Fibroblast of lung (primary cell): ENCODE measurements around the gene NXPH4. TPM values are rescaled to one million over a fixed set of nuclear protein-coding genes. Genes with fewer than 3 reads are reported as not detected.

ENCODE experiments used
- DNase-seq, 2 donors: peaks; one replicate each; pipeline versions ENCODE4 v3.0.0 to v3.0.0-alpha.2; 2010; ENCODE audit warnings: low read depth in 2 of 2
- H2AFZ ChIP-seq: 2 replicates; pipeline ENCODE4 v1.5.1; 2012; ENCODE audit warnings: low read length, control low read depth, inconsistent platforms
- H3K27ac ChIP-seq: 2 replicates; pipeline ENCODE4 v1.5.1; 2011; ENCODE audit warnings: low read length, control low read depth; ENCODE audit not compliant: insufficient read depth
- H3K27me3 ChIP-seq: 2 replicates; pipeline ENCODE4 v1.5.1; 2011; ENCODE audit warnings: mild to moderate bottlenecking, low read length; ENCODE audit not compliant: control insufficient read depth, insufficient read depth
- H3K36me3 ChIP-seq: 2 replicates; pipeline ENCODE4 v1.5.1; 2011; ENCODE audit warnings: low read length; ENCODE audit not compliant: control insufficient read depth, insufficient read depth
- H3K4me1 ChIP-seq: 2 replicates; pipeline ENCODE4 v1.5.1; 2011; ENCODE audit warnings: low read length; ENCODE audit not compliant: control insufficient read depth, insufficient read depth; ENCODE audit errors: extremely low read depth
- H3K4me2 ChIP-seq: 2 replicates; pipeline ENCODE4 v1.5.1; 2011; ENCODE audit warnings: low read length, control low read depth; ENCODE audit not compliant: insufficient read depth; ENCODE audit errors: extremely low read depth
- H3K4me3 ChIP-seq, 4 experiments: fragments of 200-600 bp in 1 of 4; sonication (generic) in 1 of 4; replicated peaks in 1 of 4; 2 replicates each; pipeline ENCODE4 v1.5.1; 2011 to 2016; ENCODE audit warnings: low read length in 4 of 4, low read depth in 3 of 4, mild to moderate bottlenecking in 3 of 4, control low read depth in 2 of 4, inconsistent platforms in 1 of 4, mixed read lengths in 1 of 4; ENCODE audit not compliant: insufficient read depth in 1 of 4; ENCODE audit errors: control extremely low read depth in 1 of 4
- H3K79me2 ChIP-seq: 2 replicates; pipeline ENCODE4 v1.5.1; 2012; ENCODE audit warnings: mild to moderate bottlenecking, low read length, inconsistent platforms; ENCODE audit not compliant: control insufficient read depth, insufficient read depth
- H3K9ac ChIP-seq: 2 replicates; pipeline ENCODE4 v1.5.1; 2011; ENCODE audit warnings: mild to moderate bottlenecking, low read length, control low read depth; ENCODE audit not compliant: insufficient read depth
- H3K9me3 ChIP-seq: 2 replicates; pipeline ENCODE4 v1.5.1; 2012; ENCODE audit warnings: low read depth, low read length; ENCODE audit not compliant: control insufficient read depth, insufficient read depth
- H4K20me1 ChIP-seq: 2 replicates; pipeline ENCODE4 v1.5.1; 2011; ENCODE audit warnings: low read length; ENCODE audit not compliant: control insufficient read depth, insufficient read depth; ENCODE audit errors: extremely low read depth
- CTCF ChIP-seq, 2 donors: IDR thresholded peaks in 1 of 2; conservative IDR thresholded peaks in 1 of 2; 1 replicate in 1 of 2; 2 replicates in 1 of 2; pipeline ENCODE4 v1.5.1; 2011 to 2012; ENCODE audit warnings: low read length in 2 of 2, control low read depth in 1 of 2, inconsistent platforms in 1 of 2, low read depth in 1 of 2, mild to moderate bottlenecking in 1 of 2
- EZH2 ChIP-seq: IDR thresholded peaks from 2 replicates; pipeline ENCODE4 v1.5.1; 2012; ENCODE audit warnings: low read length, control low read depth, mild to moderate bottlenecking; ENCODE audit errors: missing control alignments
- polyA plus RNA-seq, 2 donors: library from polyadenylated mRNA; depleted of rRNA in 1 of 2; stranded (reverse) in 1 of 2; unstranded in 1 of 2; fragments of >200 nt; gene quantifications; 2 replicates each; pipeline ENCODE4 v1.2.1, GENCODE V29; 2011 to 2012; ENCODE audit warnings: missing spikeins in 1 of 2
- total RNA-seq: library from RNA; depleted of rRNA; stranded (reverse); fragments of >200 nt; gene quantifications from 2 replicates; pipeline ENCODE4 v1.2.1, GENCODE V29; 2014

Gene NXPH4
- total and polyA plus RNA-seq, 2 donors (not counting 1 experiment from before 2014, with no cell fraction given), result 0.50 to 1.9 TPM

GRCh38 chr12:57215668-57216013 is 953 bp upstream of the NXPH4 start:
- no peaks in the 10 kb centered on the region for H4K20me1 ChIP-seq
- H3K27me3 ChIP-seq, result peaks cover 37% of the 10 kb centered on the region

GRCh38 chr12:57216921-57217879 is 606 bp downstream of the NXPH4 start:
- DNase-seq, result no peak
- no peaks in the 10 kb centered on the region for H3K79me2 ChIP-seq

More at GRCh38 chr12:57215668-57216013, 953 bp upstream of the NXPH4 start:
- Histone ChIP-seq H3K4me3 (peak overlapping the region in 1 of 4 experiments; percentile 51), H3K79me2 (no peaks in the 10 kb centered on the region), H3K36me3 (peaks cover 23% of the 10 kb centered on the region), H3K27ac (no peak overlapping the region), H3K4me1 (peaks cover 9% of the 10 kb centered on the region), H3K4me2 (peak overlapping the region; percentile 72), H3K9ac (no peak overlapping the region), H2AFZ (no peak overlapping the region), H3K9me3 (no peaks in the 10 kb centered on the region)
- peak in 1 of 2 donors; percentile 30 for DNase-seq
- TF ChIP-seq EZH2 (peak; percentile 72), CTCF (conservative IDR thresholded peaks at IDR 0.05 in 1 of 2, IDR thresholded peaks at IDR 0.05 in 1 of 2; ENCODE audit: low read depth in 1 of 2, low read length in 2 of 2) (no peak)

More at GRCh38 chr12:57216921-57217879, 606 bp downstream of the NXPH4 start:
- H3K4me3 ChIP-seq, result peak overlapping the region; percentile 9 to 57 (median 20)
- peak overlapping the region; percentile 44 for H3K4me2 ChIP-seq
- peaks cover 9% of the 10 kb centered on the region for H3K4me1 ChIP-seq
- H4K20me1 ChIP-seq, result no peaks in the 10 kb centered on the region
- H2AFZ ChIP-seq, result no peak overlapping the region
- H3K9ac ChIP-seq, result peak overlapping the region; percentile 1
- H3K27me3 ChIP-seq, result peaks cover 48% of the 10 kb centered on the region
- TF ChIP-seq CTCF (conservative IDR thresholded peaks at IDR 0.05 in 1 of 2, IDR thresholded peaks at IDR 0.05 in 1 of 2; ENCODE audit: low read depth in 1 of 2, low read length in 2 of 2), result no peak
- peak; percentile 92 for TF ChIP-seq EZH2
- no peaks in the 10 kb centered on the region for H3K9me3 ChIP-seq
- peaks cover 8% of the 10 kb centered on the region for H3K36me3 ChIP-seq
- no peak overlapping the region for H3K27ac ChIP-seq
